ENCODE measurements around the gene MICALL2. TPM values are rescaled to one million over a fixed set of nuclear protein-coding genes. Genes with fewer than 3 reads are reported as not detected.

Gene MICALL2
- total RNA-seq, 4 donors from 2014 or later: 4.4 to 16.6 (median 9.3) TPM

- DNase-seq (ENCODE audit: low spot score): no peak
- ATAC-seq (ENCODE audit: low FRiP score): no peak
- TF ChIP-seq CTCF (IDR thresholded peaks at IDR 0.05): no peak
Observed at GRCh38 chr7:1455241-1455939, 3.9 kb downstream of the MICALL2 start.

GRCh38 chr7:1454542-1454941 lies 4.7 kb downstream of the MICALL2 start:
- DNase-seq (ENCODE audit: low spot score) (no peak), ATAC-seq (ENCODE audit: low FRiP score) (no peak)
- no peak for TF ChIP-seq CTCF (IDR thresholded peaks at IDR 0.05)

GRCh38 chr7:1452205-1452604 lies 7.1 kb downstream of the MICALL2 start:
- DNase-seq (ENCODE audit: low spot score) (no peak), ATAC-seq (ENCODE audit: low FRiP score) (no peak)
- no peak for TF ChIP-seq CTCF (IDR thresholded peaks at IDR 0.05)

GRCh38 chr7:1450987-1451386 lies 8.3 kb downstream of the MICALL2 start:
- ATAC-seq (ENCODE audit: low FRiP score): no peak
- no peak for TF ChIP-seq CTCF (IDR thresholded peaks at IDR 0.05)
- DNase-seq (ENCODE audit: low spot score): no peak

GRCh38 chr7:1450431-1450830 lies 8.8 kb downstream of the MICALL2 start:
- no peak for ATAC-seq (ENCODE audit: low FRiP score)
- TF ChIP-seq CTCF (IDR thresholded peaks at IDR 0.05): no peak
- no peak for DNase-seq (ENCODE audit: low spot score)

GRCh38 chr7:1449951-1450350 lies 9.3 kb downstream of the MICALL2 start:
- no peak for DNase-seq (ENCODE audit: low spot score)
- no peak for ATAC-seq (ENCODE audit: low FRiP score)
- TF ChIP-seq CTCF (IDR thresholded peaks at IDR 0.05): no peak

DNA sequence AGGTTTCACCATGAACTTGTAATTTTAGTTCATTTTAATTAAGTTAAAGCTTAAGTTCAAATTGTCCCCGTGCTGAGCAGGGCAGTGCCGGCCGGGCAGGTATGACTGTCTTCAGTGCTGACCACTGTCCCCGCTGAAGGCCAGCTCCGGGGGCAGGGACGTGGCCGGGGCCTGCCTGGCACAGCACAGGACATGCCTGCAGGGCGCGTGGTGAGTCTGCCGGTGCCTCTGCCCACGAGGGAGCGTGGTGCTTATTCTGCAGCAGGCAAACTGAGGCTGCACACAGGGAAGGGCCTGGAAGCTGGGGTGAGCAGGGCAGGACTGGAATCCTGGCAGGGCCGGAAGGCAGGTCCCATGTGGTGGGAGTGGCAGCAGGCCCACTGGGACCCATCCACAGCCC lies 9.8 kb downstream of the MICALL2 start:
- TF ChIP-seq CTCF (IDR thresholded peaks at IDR 0.05): no peak
- DNase-seq (ENCODE audit: low spot score): no peak
- ATAC-seq (ENCODE audit: low FRiP score): no peak

Data from omental fat pad (tissue), 4 donors.